GM18907 (cell line): ENCODE data around the gene GABRE.
"Not testable (repeated sequence)": the region's sequence is repeated elsewhere in the genome, so short reads cannot be mapped to it uniquely, and the experiment has no call there.

Source experiments
- ATAC-seq: cut with Tn5 transposase; IDR thresholded peaks from one replicate; pipeline ENCODE4 v1.9.1; 2021; ENCODE audit warnings: mild to moderate bottlenecking, moderate library complexity; ENCODE audit not compliant: unreplicated experiment

GABRE gene

GRCh38 chrX:151970661-151971060 is 3.8 kb downstream of the GABRE start:
- no peak for ATAC-seq

GRCh38 chrX:151970027-151970426 is 4.4 kb downstream of the GABRE start:
- no peak for ATAC-seq

GRCh38 chrX:151966236-151966635 is 8.2 kb downstream of the GABRE start:
- no peak for ATAC-seq

- no peak for ATAC-seq
Observed at GRCh38 chrX:151962034-151962433, 12.4 kb downstream of the GABRE start.

- ATAC-seq, result no peak
Observed at GRCh38 chrX:151958101-151958500, 16.4 kb downstream of the GABRE start.

- ATAC-seq, result no peak
Observed at GRCh38 chrX:151954730-151955129, 19.7 kb downstream of the GABRE start.

GRCh38 chrX:151938172-151938571 is 36.3 kb downstream of the GABRE start:
- no peak for ATAC-seq

GRCh38 chrX:151935358-151935757 is 39.1 kb downstream of the GABRE start:
- ATAC-seq, result no peak

- no peak for ATAC-seq
Observed at GRCh38 chrX:151929126-151929525, 45.4 kb downstream of the GABRE start.

GRCh38 chrX:151923648-151924047 is 50.8 kb downstream of the GABRE start:
- ATAC-seq, result no peak

- no peak for ATAC-seq
Observed at GRCh38 chrX:151922692-151923091, 51.8 kb downstream of the GABRE start.

- ATAC-seq, result no peak
Observed at GRCh38 chrX:151921866-151922265, 52.6 kb downstream of the GABRE start.

- no peak for ATAC-seq
Observed at GRCh38 chrX:151921292-151921691, 53.2 kb downstream of the GABRE start.

- ATAC-seq, result no peak
Observed at GRCh38 chrX:151920530-151920929, 53.9 kb downstream of the GABRE start.

GRCh38 chrX:151920101-151920500 is 54.4 kb downstream of the GABRE start:
- no peak for ATAC-seq

GRCh38 chrX:151919610-151920009 is 54.9 kb downstream of the GABRE start:
- no peak for ATAC-seq

GRCh38 chrX:151918736-151919135 is 55.7 kb downstream of the GABRE start:
- not testable (repeated sequence) for ATAC-seq

GRCh38 chrX:151912780-151913179 is 61.7 kb downstream of the GABRE start, which contains the start of gene MAGEA4:
Gene MAGEA4, plus strand, starts transcription at chrX:151912889. Its CDS starts 10,776 bp downstream, at chrX:151923665.
- ATAC-seq, result no peak

GRCh38 chrX:151912221-151912620 is 62.3 kb downstream of the GABRE start:
- no peak for ATAC-seq

- no peak for ATAC-seq
Observed at GRCh38 chrX:151904989-151905388, 69.5 kb downstream of the GABRE start.
